Hematopoietic multipotent progenitor cell treated with erythropoietin and hydrocortisone succinate and interleukin-3 and kit ligand, for 15 days (in vitro differentiated cells): ENCODE measurements around the gene ZC3HAV1.
"Not testable (repeated sequence)": the region's sequence is repeated elsewhere in the genome, so short reads cannot be mapped to it uniquely, and the experiment has no call there.

Experiments used
- DNase-seq: peaks from one replicate; pipeline ENCODE4 v3.0.0-alpha.2; 2015; ENCODE audit warnings: low spot score

Gene ZC3HAV1

GRCh38 chr7:139084709-139085108 lies 24.8 kb downstream of the ZC3HAV1 start:
- no peak for DNase-seq

- DNase-seq = no peak
Measured at GRCh38 chr7:139081584-139081983, 27.9 kb downstream of the ZC3HAV1 start.

GRCh38 chr7:139080905-139081304 lies 28.6 kb downstream of the ZC3HAV1 start:
- DNase-seq = no peak

- DNase-seq = no peak
Measured at GRCh38 chr7:139079861-139080260, 29.7 kb downstream of the ZC3HAV1 start.

- no peak for DNase-seq
Measured at GRCh38 chr7:139078911-139079310, 30.6 kb downstream of the ZC3HAV1 start.

GRCh38 chr7:139078399-139078798 lies 31.1 kb downstream of the ZC3HAV1 start:
- no peak for DNase-seq

- DNase-seq = not testable (repeated sequence)
Measured at GRCh38 chr7:139077706-139078105, 31.8 kb downstream of the ZC3HAV1 start.

GRCh38 chr7:139075871-139076686 lies 33.4 kb downstream of the ZC3HAV1 start:
- no peak for DNase-seq

GRCh38 chr7:139075031-139075652 lies 34.4 kb downstream of the ZC3HAV1 start:
- DNase-seq = peak; percentile 87

GRCh38 chr7:139072796-139073195 lies 36.7 kb downstream of the ZC3HAV1 start:
- no peak for DNase-seq

GRCh38 chr7:139071680-139072079 lies 37.8 kb downstream of the ZC3HAV1 start:
- no peak for DNase-seq

- DNase-seq = no peak
Measured at GRCh38 chr7:139068544-139069399, 40.7 kb downstream of the ZC3HAV1 start.

GRCh38 chr7:139066315-139066714 lies 43.2 kb downstream of the ZC3HAV1 start:
- DNase-seq = no peak

GRCh38 chr7:139065323-139065722 lies 44.2 kb downstream of the ZC3HAV1 start:
- no peak for DNase-seq

- no peak for DNase-seq
Measured at GRCh38 chr7:139061416-139061815, 48.1 kb downstream of the ZC3HAV1 start.

GRCh38 chr7:139060695-139061237 lies 48.8 kb downstream of the ZC3HAV1 start:
- no peak for DNase-seq

- no peak for DNase-seq
Measured at GRCh38 chr7:139059905-139060304, 49.6 kb downstream of the ZC3HAV1 start.

GRCh38 chr7:139058943-139059342 lies 50.6 kb downstream of the ZC3HAV1 start:
- no peak for DNase-seq

- DNase-seq = no peak
Measured at GRCh38 chr7:139055674-139056073, 53.8 kb downstream of the ZC3HAV1 start.

GRCh38 chr7:139054656-139055055 lies 54.9 kb downstream of the ZC3HAV1 start:
- DNase-seq = not testable (repeated sequence)

GRCh38 chr7:139054101-139054500 lies 55.4 kb downstream of the ZC3HAV1 start:
- no peak for DNase-seq

- no peak for DNase-seq
Measured at GRCh38 chr7:139051655-139052054, 57.9 kb downstream of the ZC3HAV1 start.
